ENCODE results near the gene EBI3. TPM values are rescaled to one million over a fixed set of nuclear protein-coding genes. Genes with fewer than 3 reads are reported as not detected.
"Not testable (repeated sequence)": the region's sequence is repeated elsewhere in the genome, so short reads cannot be mapped to it uniquely, and the experiment has no call there.

The EBI3 gene
- total and polyA plus RNA-seq, 7 experiments from 2014 or later, result 0.44 to 8.8 TPM; not detected in 5

GRCh38 chr19:4215807-4216206, 13.5 kb upstream of the EBI3 start:
- H3K36me3 Mint-ChIP-seq, result no peaks in the 10 kb centered on the region
- no peak overlapping the region for H3K4me3 ChIP-seq (ENCODE audit: low read length)
- ChIA-PET POLR2A (no interaction called here), CTCF (interaction anchor here (0.7 kb wide), 1 partner anchor 199 kb away, joined by 14 read pairs; no protein-coding TSS in a partner anchor)
- no peak overlapping the region for H3K27ac ChIP-seq (ENCODE audit: low read depth, low read length)
- H3K4me3 Mint-ChIP-seq, result no peak overlapping the region
- peaks cover 0 to 6% (median 0%) of the 10 kb centered on the region in 3 experiments for H3K9me3 ChIP-seq (ENCODE audit: control insufficient read depth in 2 of 3, low read length in 3 of 3)
- H3K9me3 Mint-ChIP-seq, result peaks cover 0 to 5% (median 0%) of the 10 kb centered on the region in 11 donors
- H3K4me1 Mint-ChIP-seq, result peaks cover 0 to 4% (median 0%) of the 10 kb centered on the region in 7 donors
- peaks cover 0 to 9% of the 10 kb centered on the region in 2 donors for H3K4me1 ChIP-seq (ENCODE audit: control insufficient read depth in 2 of 2, insufficient read depth in 2 of 2, low read length in 2 of 2)
- no peaks in the 10 kb centered on the region for H3K36me3 ChIP-seq (ENCODE audit: control insufficient read depth in 2 of 3, insufficient read depth in 3 of 3, low read length in 3 of 3)
- no peaks in the 10 kb centered on the region for H3K27me3 Mint-ChIP-seq
- no peak for ATAC-seq
- H3K27me3 ChIP-seq (ENCODE audit: control insufficient read depth in 2 of 2, insufficient read depth in 2 of 2, low read length in 2 of 2), result no peaks in the 10 kb centered on the region
- no peak for DNase-seq
- intact Hi-C loops (cut with micrococcal nuclease), result no loop called here
- no peak overlapping the region for H3K27ac Mint-ChIP-seq

- Mint-ChIP-seq H3K36me3 (no peaks in the 10 kb centered on the region), H3K27me3 (no peaks in the 10 kb centered on the region), H3K4me1 (peaks cover 0 to 4% (median 0%) of the 10 kb centered on the region in 7 donors), H3K4me3 (no peak overlapping the region), H3K27ac (no peak overlapping the region), H3K9me3 (peaks cover 0 to 5% (median 0%) of the 10 kb centered on the region in 11 donors)
- DNase-seq (no peak), ATAC-seq (no peak)
- Histone ChIP-seq H3K9me3 (ENCODE audit: control insufficient read depth in 2 of 3, low read length in 3 of 3) (peaks cover 0 to 6% (median 0%) of the 10 kb centered on the region in 3 experiments), H3K27me3 (ENCODE audit: control insufficient read depth in 2 of 2, insufficient read depth in 2 of 2, low read length in 2 of 2) (no peaks in the 10 kb centered on the region), H3K4me3 (ENCODE audit: low read length) (no peak overlapping the region), H3K36me3 (ENCODE audit: control insufficient read depth in 2 of 3, insufficient read depth in 3 of 3, low read length in 3 of 3) (no peaks in the 10 kb centered on the region), H3K4me1 (ENCODE audit: control insufficient read depth in 2 of 2, insufficient read depth in 2 of 2, low read length in 2 of 2) (peaks cover 0 to 9% of the 10 kb centered on the region in 2 donors), H3K27ac (ENCODE audit: low read depth, low read length) (no peak overlapping the region)
- intact Hi-C loops (cut with micrococcal nuclease), result no loop called here
- ChIA-PET CTCF (no interaction called here), POLR2A (no interaction called here)
Observed at GRCh38 chr19:4216846-4217245, 12.5 kb upstream of the EBI3 start.

GRCh38 chr19:4217429-4218264, 11.7 kb upstream of the EBI3 start:
- no peak overlapping the region for H3K4me3 ChIP-seq (ENCODE audit: low read length)
- no peak overlapping the region for H3K4me3 Mint-ChIP-seq
- H3K27me3 ChIP-seq (ENCODE audit: control insufficient read depth in 2 of 2, insufficient read depth in 2 of 2, low read length in 2 of 2), result no peaks in the 10 kb centered on the region
- peaks cover 0 to 5% (median 0%) of the 10 kb centered on the region in 11 donors for H3K9me3 Mint-ChIP-seq
- H3K27ac Mint-ChIP-seq, result no peak overlapping the region
- CTCF ChIA-PET, result interaction anchor here (0.6 to 0.9 kb wide), 2 partner anchors 16 to 260 kb away, joined by 3 to 5 read pairs; no protein-coding TSS in a partner anchor
- H3K36me3 ChIP-seq (ENCODE audit: control insufficient read depth in 2 of 3, insufficient read depth in 3 of 3, low read length in 3 of 3), result no peaks in the 10 kb centered on the region
- H3K4me1 Mint-ChIP-seq, result peaks cover 0 to 4% (median 0%) of the 10 kb centered on the region in 7 donors
- H3K4me1 ChIP-seq (ENCODE audit: control insufficient read depth in 2 of 2, insufficient read depth in 2 of 2, low read length in 2 of 2), result peaks cover 0 to 9% of the 10 kb centered on the region in 2 donors
- peaks cover 0 to 6% (median 0%) of the 10 kb centered on the region in 3 experiments for H3K9me3 ChIP-seq (ENCODE audit: control insufficient read depth in 2 of 3, low read length in 3 of 3)
- no peak for DNase-seq
- H3K27ac ChIP-seq (ENCODE audit: low read depth, low read length), result no peak overlapping the region
- H3K36me3 Mint-ChIP-seq, result no peaks in the 10 kb centered on the region
- ATAC-seq, result no peak
- intact Hi-C loops (cut with micrococcal nuclease), result no loop called here
- POLR2A ChIA-PET, result no interaction called here
- no peaks in the 10 kb centered on the region for H3K27me3 Mint-ChIP-seq

- H3K9me3 Mint-ChIP-seq; H3K4me3 ChIP-seq (ENCODE audit: low read length); H3K27me3 Mint-ChIP-seq; H3K27ac Mint-ChIP-seq; POLR2A ChIA-PET; H3K27me3 ChIP-seq (ENCODE audit: control insufficient read depth in 2 of 2, insufficient read depth in 2 of 2, low read length in 2 of 2); H3K36me3 Mint-ChIP-seq; H3K4me1 ChIP-seq (ENCODE audit: control insufficient read depth in 2 of 2, insufficient read depth in 2 of 2, low read length in 2 of 2); intact Hi-C loops (cut with micrococcal nuclease); H3K36me3 ChIP-seq (ENCODE audit: control insufficient read depth in 2 of 3, insufficient read depth in 3 of 3, low read length in 3 of 3); H3K27ac ChIP-seq (ENCODE audit: low read depth, low read length); DNase-seq; H3K4me3 Mint-ChIP-seq; H3K4me1 Mint-ChIP-seq; H3K9me3 ChIP-seq (ENCODE audit: control insufficient read depth in 2 of 3, low read length in 3 of 3); ATAC-seq: not testable (repeated sequence)
- CTCF ChIA-PET, result interaction anchor here (0.6 to 0.9 kb wide), 2 partner anchors 17 to 259 kb away, joined by 3 to 5 read pairs; no protein-coding TSS in a partner anchor
Observed at GRCh38 chr19:4218523-4218922, 10.8 kb upstream of the EBI3 start.

GRCh38 chr19:4220188-4220587, 9.1 kb upstream of the EBI3 start:
- no peaks in the 10 kb centered on the region for H3K36me3 ChIP-seq (ENCODE audit: control insufficient read depth in 2 of 3, insufficient read depth in 3 of 3, low read length in 3 of 3)
- Mint-ChIP-seq H3K9me3 (peaks cover 0 to 5% (median 0%) of the 10 kb centered on the region in 11 donors), H3K4me1 (peaks cover 0 to 4% (median 0%) of the 10 kb centered on the region in 7 donors), H3K4me3 (no peak overlapping the region), H3K27me3 (no peaks in the 10 kb centered on the region), H3K36me3 (no peaks in the 10 kb centered on the region), H3K27ac (no peak overlapping the region)
- intact Hi-C loops (cut with micrococcal nuclease), result no loop called here
- H3K4me1 ChIP-seq (ENCODE audit: control insufficient read depth in 2 of 2, insufficient read depth in 2 of 2, low read length in 2 of 2), result peaks cover 0 to under 1% of the 10 kb centered on the region in 2 donors
- no peaks in the 10 kb centered on the region for H3K27me3 ChIP-seq (ENCODE audit: control insufficient read depth in 2 of 2, insufficient read depth in 2 of 2, low read length in 2 of 2)
- H3K4me3 ChIP-seq (ENCODE audit: low read length), result no peak overlapping the region
- no peak for ATAC-seq
- H3K27ac ChIP-seq (ENCODE audit: low read depth, low read length), result no peak overlapping the region
- peaks cover 0 to 6% (median 0%) of the 10 kb centered on the region in 3 experiments for H3K9me3 ChIP-seq (ENCODE audit: control insufficient read depth in 2 of 3, low read length in 3 of 3)
- no peak for DNase-seq
- ChIA-PET CTCF (interaction anchor here (0.6 kb wide), 1 partner anchor 16 kb away, joined by 5 read pairs; no protein-coding TSS in a partner anchor), POLR2A (no interaction called here)

GRCh38 chr19:4224470-4224869, 4.9 kb upstream of the EBI3 start:
- H3K27ac Mint-ChIP-seq, result no peak overlapping the region
- H3K27me3 Mint-ChIP-seq, result peaks cover 0 to 4% (median 2%) of the 10 kb centered on the region in 5 donors
- no peaks in the 10 kb centered on the region for H3K36me3 ChIP-seq (ENCODE audit: control insufficient read depth in 2 of 3, insufficient read depth in 3 of 3, low read length in 3 of 3)
- no peak overlapping the region for H3K4me3 Mint-ChIP-seq
- no peak overlapping the region for H3K4me3 ChIP-seq (ENCODE audit: low read length)
- peaks cover 0 to 4% (median 0%) of the 10 kb centered on the region in 5 donors for H3K36me3 Mint-ChIP-seq
- CTCF ChIA-PET, result no interaction called here
- H3K4me1 Mint-ChIP-seq, result peaks cover 0 to 3% (median 0%) of the 10 kb centered on the region in 7 donors
- intact Hi-C loops (cut with micrococcal nuclease), result no loop called here
- peaks cover 0 to 2% (median 0%) of the 10 kb centered on the region in 11 donors for H3K9me3 Mint-ChIP-seq
- POLR2A ChIA-PET, result no interaction called here
- ATAC-seq (no peak), DNase-seq (no peak)
- H3K4me1 ChIP-seq (ENCODE audit: control insufficient read depth in 2 of 2, insufficient read depth in 2 of 2, low read length in 2 of 2), result no peaks in the 10 kb centered on the region
- peaks cover 0 to 4% of the 10 kb centered on the region in 2 donors for H3K27me3 ChIP-seq (ENCODE audit: control insufficient read depth in 2 of 2, insufficient read depth in 2 of 2, low read length in 2 of 2)
- H3K27ac ChIP-seq (ENCODE audit: low read depth, low read length), result no peak overlapping the region
- H3K9me3 ChIP-seq (ENCODE audit: control insufficient read depth in 2 of 3, low read length in 3 of 3), result no peaks in the 10 kb centered on the region

Measured in naive thymus-derived CD4-positive, alpha-beta T cell (primary cell).